K562 (cell line): ENCODE results near the gene OXLD1. TPM values are rescaled to one million over a fixed set of nuclear protein-coding genes. Genes with fewer than 3 reads are reported as not detected.
A peak's percentile ranks its signal among the peaks of the same experiment; 100 is the strongest.

Experiments
- ATAC-seq: fragments of 200-7000 bp; cut with Tn5 transposase; 3 replicates; pipeline ENCODE4 v1.9.1; 2020; ENCODE audit warnings: moderate library complexity
- BruUV-seq: library from RNA; stranded (reverse); fragments of 400-500 nt; replicated peaks from 2 replicates; lab custom pipeline; 2021; lab: Mats Ljungman, UMichigan
- CTCF ChIA-PET: fragments of 300-600 bp; formaldehyde crosslinking; extraction: SDS; loops from one replicate; lab custom pipeline; 2021; ENCODE audit warnings: low intra/inter-chr PET ratio; lab: Yijun Ruan, JAX
- POLR2A ChIA-PET: fragments of 300-600, 350-650 bp; sonication (Branson Sonifier 250); formaldehyde crosslinking; extraction: SDS; loops from one replicate; lab custom pipeline; 2021; ENCODE audit warnings: antibody characterized with exemption, inconsistent platforms; lab: Yijun Ruan, JAX
- DNase-seq, 4 experiments: peaks; one replicate each; pipeline versions ENCODE4 v3.0.0 to v3.0.0-alpha.2; 2011 to 2018; ENCODE audit warnings: low spot score in 3 of 4, mixed read lengths in 3 of 4; ENCODE audit errors: extremely low read depth in 1 of 4
- FAIRE-seq: peaks from 2 replicates; lab custom pipeline; 2011; peaks lifted over from hg19 to GRCh38; lab: Jason Lieb, UNC
- H2AFZ ChIP-seq: 2 replicates; pipeline ENCODE4 v1.6.0; 2011; ENCODE audit warnings: low read depth, low read length, control low read depth, inconsistent platforms
- H3K27ac ChIP-seq: fragments of 200-600 bp; 3 replicates; pipeline ENCODE4 v1.8.0; 2011; ENCODE audit warnings: low read depth, mild to moderate bottlenecking, control low read depth, inconsistent platforms, low read length, moderate library complexity, mixed read lengths; ENCODE audit errors: extremely low read depth
- H3K27me3 ChIP-seq, 2 experiments: fragments of 300-600 bp in 1 of 2; 2 replicates in 1 of 2; 3 replicates in 1 of 2; pipeline versions ENCODE4 v1.6.0 to v1.8.0; 2011; ENCODE audit warnings: inconsistent platforms in 2 of 2, low read length in 2 of 2, mild to moderate bottlenecking in 1 of 2, mixed read lengths in 1 of 2, moderate library complexity in 1 of 2; ENCODE audit not compliant: control insufficient read depth in 2 of 2, insufficient read depth in 2 of 2
- H3K36me3 ChIP-seq: fragments of 300-600 bp; 3 replicates; pipeline ENCODE4 v1.8.0; 2011; ENCODE audit warnings: mild to moderate bottlenecking, low read length, inconsistent platforms; ENCODE audit not compliant: control insufficient read depth, insufficient read depth
- H3K4me1 ChIP-seq, 2 experiments: fragments of 200-600 bp in 1 of 2; replicated peaks in 1 of 2; 2 replicates in 1 of 2; 3 replicates in 1 of 2; pipeline versions ENCODE4 v1.5.1 to v1.8.0; 2011; ENCODE audit warnings: inconsistent platforms in 2 of 2, low read length in 2 of 2, mild to moderate bottlenecking in 1 of 2, mixed read lengths in 1 of 2, moderate library complexity in 1 of 2; ENCODE audit not compliant: control insufficient read depth in 2 of 2, insufficient read depth in 2 of 2
- H3K4me2 ChIP-seq: 2 replicates; pipeline ENCODE4 v1.6.1; 2011; ENCODE audit warnings: low read length, control low read depth, inconsistent platforms, mixed read lengths; ENCODE audit not compliant: insufficient read depth
- H3K4me3 ChIP-seq: fragments of 200-600 bp; sonication (generic), shearing (Covaris generic); 2 replicates; pipeline ENCODE4 v1.5.1; 2016; ENCODE audit warnings: control low read depth, inconsistent platforms
- H3K79me2 ChIP-seq: fragments of 200-600 bp; 3 replicates; pipeline ENCODE4 v1.8.0; 2011; ENCODE audit warnings: low read length, inconsistent platforms; ENCODE audit not compliant: control insufficient read depth, insufficient read depth
- H3K9ac ChIP-seq, 2 experiments: 2 replicates each; pipeline versions ENCODE4 v1.6.0 to v1.6.1; 2011; ENCODE audit warnings: low read depth in 2 of 2, low read length in 2 of 2, control low read depth in 1 of 2, inconsistent platforms in 1 of 2, mild to moderate bottlenecking in 1 of 2, mixed read lengths in 1 of 2; ENCODE audit not compliant: insufficient read depth in 1 of 2
- H3K9me1 ChIP-seq: one replicate; pipeline ENCODE4 v1.6.0; 2011; ENCODE audit warnings: inconsistent platforms, mild to moderate bottlenecking, low read length, moderate library complexity; ENCODE audit not compliant: control insufficient read depth, insufficient read depth
- H3K9me3 ChIP-seq: replicated peaks from 2 replicates; pipeline ENCODE4 v1.5.1; 2011; ENCODE audit warnings: low read depth, low read length, inconsistent platforms; ENCODE audit not compliant: control insufficient read depth, insufficient read depth
- H4K20me1 ChIP-seq: replicated peaks from 2 replicates; pipeline ENCODE4 v1.6.1; 2011; ENCODE audit warnings: low read length, inconsistent platforms, mixed read lengths; ENCODE audit not compliant: control insufficient read depth, insufficient read depth
- ATF1 ChIP-seq, 2 experiments: fragments of 450-650 bp in 1 of 2; IDR thresholded peaks; 2 replicates each; pipeline ENCODE4 v1.6.1; 2016; ENCODE audit warnings: missing compliant biosample characterization in 1 of 2, missing genetic modification characterization in 1 of 2
- BCL6 ChIP-seq: fragments of 250-450 bp; sonication (Bioruptor Pico); IDR thresholded peaks from 2 replicates; pipeline ENCODE4 v1.4.0; 2020
- EZH2 ChIP-seq: IDR thresholded peaks from 2 replicates; pipeline ENCODE4 v1.6.1; 2012; ENCODE audit warnings: low read depth, mild to moderate bottlenecking, inconsistent platforms, low read length, borderline replicate concordance
- FOXO4 ChIP-seq: fragments of 450-650 bp; formaldehyde crosslinking; IDR thresholded peaks from 2 replicates; pipeline ENCODE4 v1.4.0; 2020; ENCODE audit warnings: mild to moderate bottlenecking, moderate library complexity
- HDAC8 ChIP-seq: fragments of 450-650 bp; IDR thresholded peaks from 2 replicates; pipeline ENCODE4 v1.6.1; 2016; ENCODE audit warnings: mild to moderate bottlenecking, missing genetic modification characterization, moderate library complexity, missing compliant biosample characterization
- SAFB2 ChIP-seq: fragments of 200-400 bp; formaldehyde crosslinking; IDR thresholded peaks from 2 replicates; pipeline ENCODE4 v1.6.1; 2018; ENCODE audit warnings: borderline replicate concordance, low read length, low read depth, moderate library complexity; ENCODE audit not compliant: severe bottlenecking
- ZFP36 ChIP-seq: fragments of 150-350 bp; IDR thresholded peaks from 2 replicates; pipeline ENCODE4 v1.6.1; 2018; ENCODE audit warnings: low read length, low read depth; ENCODE audit not compliant: partially characterized antibody
- ZKSCAN8 ChIP-seq: fragments of 200-800 bp; sonication (Bioruptor generic); IDR thresholded peaks from 2 replicates; pipeline ENCODE4 v1.6.1; 2016; ENCODE audit warnings: missing genetic modification characterization, missing compliant biosample characterization
- ZNF232 ChIP-seq: sonication (generic); formaldehyde crosslinking; IDR thresholded peaks from 2 replicates; pipeline ENCODE4 v1.8.0; 2022; ENCODE audit warnings: mild to moderate bottlenecking, missing genetic modification reagents
- ZNF583 ChIP-seq: fragments of 250-450 bp; sonication (Bioruptor Pico); IDR thresholded peaks from 2 replicates; pipeline ENCODE4 v1.4.0; 2020
- ZNF589 ChIP-seq: fragments of 200-800 bp; sonication (Bioruptor generic); IDR thresholded peaks from 2 replicates; pipeline ENCODE4 v1.6.1; 2016; ENCODE audit warnings: low read depth, missing genetic modification characterization, missing compliant biosample characterization
- ZNF668 ChIP-seq: fragments of 250-450 bp; sonication (Bioruptor Pico); IDR thresholded peaks from 2 replicates; pipeline ENCODE4 v1.8.0; 2022; ENCODE audit warnings: mild to moderate bottlenecking, inconsistent platforms
- ZNF785 ChIP-seq: fragments of 250-450 bp; sonication (Bioruptor Pico); IDR thresholded peaks from 2 replicates; pipeline ENCODE4 v1.4.0; 2020; ENCODE audit warnings: mild to moderate bottlenecking
- WGBS: fragments of 100-300 bp; shearing (Covaris generic); methylation state at CpG from one replicate; pipeline ENCODE4 v1.1.6; 2016; ENCODE audit warnings: low coverage, mixed read lengths; ENCODE audit not compliant: insufficient coverage; ENCODE audit errors: missing lambda C conversion rate; 5-methylcytosine and 5-hydroxymethylcytosine counted together
- in situ Hi-C: fragments of 300-500 bp; cut with MboI; formaldehyde crosslinking; loops from 4 replicates; pipeline ENCODE4 v1.15.0; 2018; ENCODE audit warnings: inconsistent platforms, mixed read lengths
- intact Hi-C: fragments of 100-400 bp; cut with micrococcal nuclease; formaldehyde crosslinking; loops from 2 replicates; pipeline ENCODE4 v1.14.2; 2022
- polyA plus RNA-seq, 8 experiments: library from polyadenylated mRNA; depleted of rRNA in 4 of 8; stranded (reverse) in 5 of 8; unstranded in 3 of 8; fragments of >200 nt; fragmentation: Nextera tagmentation in 2 of 8; fragmentation: Illumina TruSeq in 1 of 8; extraction: Ambion mirVana in 2 of 8; extraction: Trizol in 1 of 8; gene quantifications; 2 replicates each; pipeline versions ENCODE4 v1.2.1 to v1.2.3, GENCODE V29; 2011 to 2014; ENCODE audit warnings: inconsistent platforms in 1 of 8, missing spikeins in 1 of 8
- total RNA-seq, 7 experiments: library from RNA; depleted of rRNA in 6 of 7; stranded (reverse); fragments of >200 nt in 6 of 7; fragmentation: Illumina TruSeq in 2 of 7; extraction: Trizol in 2 of 7; gene quantifications; 2 replicates each; pipeline versions ENCODE4 v1.2.1 to v1.2.3, GENCODE V29; 2011 to 2021; ENCODE audit warnings: low replicate concordance in 1 of 7
- TF ChIP-seq, protein P1 (sequence below): sonication (generic); formaldehyde crosslinking; IDR thresholded peaks from 2 replicates; pipeline ENCODE4 v1.8.0; 2023; ENCODE audit warnings: mild to moderate bottlenecking, missing genetic modification reagents
- TF ChIP-seq, protein P2 (sequence below): fragments of 200-800 bp; sonication (Bioruptor generic); IDR thresholded peaks from 2 replicates; pipeline ENCODE4 v1.6.1; 2017; ENCODE audit warnings: missing genetic modification characterization, missing compliant biosample characterization

Gene OXLD1
- total and polyA plus RNA-seq, 9 of the 15 experiments (the other 6 are each of a cell fraction or from before 2014, with no cell fraction given), result 4.4 to 115 (median 29.3) TPM

GRCh38 chr17:81665205-81666091, 957 bp downstream of the OXLD1 start:
- no peak for FAIRE-seq
- DNase-seq, result peak; percentile 49 to 68 (median 52)
- Histone ChIP-seq H3K27me3 (no peaks in the 10 kb centered on the region), H3K4me1 (peaks cover 36 to 75% of the 10 kb centered on the region in 2 experiments), H3K79me2 (peaks cover 61% of the 10 kb centered on the region), H3K36me3 (peaks cover 45% of the 10 kb centered on the region), H3K9me3 (no peaks in the 10 kb centered on the region), H4K20me1 (no peaks in the 10 kb centered on the region), H2AFZ (peak overlapping the region; percentile 53), H3K4me2 (peak overlapping the region; percentile 94), H3K9ac (peak overlapping the region; percentile 99 to 100), H3K27ac (peak overlapping the region; percentile 98), H3K4me3 (peak overlapping the region; percentile 87), H3K9me1 (no peaks in the 10 kb centered on the region)
- no TSS peak for BruUV-seq
- in situ Hi-C loops (no loop called here), intact Hi-C loops (loop anchor here (1.0 to 5.0 kb wide), 2 partner anchors 29 to 37 kb away; partner anchors contain the start of gene MRPL12)
- POLR2A ChIA-PET, result interaction anchor here (1.0 to 1.4 kb wide), 2 partner anchors 18 to 37 kb away, joined by 6 read pairs; partner anchors contain the start of genes ARL16 and HGS
- ATAC-seq, result peak; percentile 51
- CTCF ChIA-PET, result no interaction called here
- WGBS, result 52% methylated on average over 30 of the region's 30 CpGs
- no peak for TF ChIP-seq ZNF232 (CRISPR knock-in tag)
- no peak for TF ChIP-seq ZNF785 (CRISPR knock-in tag)
- peak; percentile 95 for TF ChIP-seq ZNF583 (CRISPR knock-in tag)
- peak; percentile 45 for TF ChIP-seq ZFP36
- no peak for TF ChIP-seq ATF1 (CRISPR knock-in tag; IDR thresholded peaks at IDR 0.05)
- peak; percentile 33 for TF ChIP-seq ATF1 (tag; IDR thresholded peaks at IDR 0.05)
- 0 out of 2 replicates have a peak, but pooled peaks have one; percentile 54 for TF ChIP-seq FOXO4
- TF ChIP-seq, protein P1, sequence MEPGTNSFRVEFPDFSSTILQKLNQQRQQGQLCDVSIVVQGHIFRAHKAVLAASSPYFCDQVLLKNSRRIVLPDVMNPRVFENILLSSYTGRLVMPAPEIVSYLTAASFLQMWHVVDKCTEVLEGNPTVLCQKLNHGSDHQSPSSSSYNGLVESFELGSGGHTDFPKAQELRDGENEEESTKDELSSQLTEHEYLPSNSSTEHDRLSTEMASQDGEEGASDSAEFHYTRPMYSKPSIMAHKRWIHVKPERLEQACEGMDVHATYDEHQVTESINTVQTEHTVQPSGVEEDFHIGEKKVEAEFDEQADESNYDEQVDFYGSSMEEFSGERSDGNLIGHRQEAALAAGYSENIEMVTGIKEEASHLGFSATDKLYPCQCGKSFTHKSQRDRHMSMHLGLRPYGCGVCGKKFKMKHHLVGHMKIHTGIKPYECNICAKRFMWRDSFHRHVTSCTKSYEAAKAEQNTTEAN (CRISPR knock-in tag), result no peak
- peak; percentile 89; the same call in 1 of the 2 replicates for TF ChIP-seq ZNF668
- no peak for TF ChIP-seq SAFB2
- TF ChIP-seq EZH2, result no peak
- 0 out of 2 replicates have a peak, but pooled peaks have one; percentile 47 for TF ChIP-seq BCL6 (CRISPR knock-in tag)
- TF ChIP-seq, protein P2, sequence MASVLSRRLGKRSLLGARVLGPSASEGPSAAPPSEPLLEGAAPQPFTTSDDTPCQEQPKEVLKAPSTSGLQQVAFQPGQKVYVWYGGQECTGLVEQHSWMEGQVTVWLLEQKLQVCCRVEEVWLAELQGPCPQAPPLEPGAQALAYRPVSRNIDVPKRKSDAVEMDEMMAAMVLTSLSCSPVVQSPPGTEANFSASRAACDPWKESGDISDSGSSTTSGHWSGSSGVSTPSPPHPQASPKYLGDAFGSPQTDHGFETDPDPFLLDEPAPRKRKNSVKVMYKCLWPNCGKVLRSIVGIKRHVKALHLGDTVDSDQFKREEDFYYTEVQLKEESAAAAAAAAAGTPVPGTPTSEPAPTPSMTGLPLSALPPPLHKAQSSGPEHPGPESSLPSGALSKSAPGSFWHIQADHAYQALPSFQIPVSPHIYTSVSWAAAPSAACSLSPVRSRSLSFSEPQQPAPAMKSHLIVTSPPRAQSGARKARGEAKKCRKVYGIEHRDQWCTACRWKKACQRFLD, result peak; percentile 98
- TF ChIP-seq ZNF589 (CRISPR knock-in tag), result 0 out of 2 replicates have a peak, but pooled peaks have one; percentile 75
- TF ChIP-seq ZKSCAN8 (CRISPR knock-in tag), result peak; percentile 75; the same call in 1 of the 2 replicates
- peak; percentile 95 for TF ChIP-seq HDAC8 (tag)
